Endodermal cell (in vitro differentiated cells): ENCODE data around the gene ST3GAL4. TPM values are rescaled to one million over a fixed set of nuclear protein-coding genes. Genes with fewer than 3 reads are reported as not detected.
A peak's percentile ranks its signal among the peaks of the same experiment; 100 is the strongest.
"Not testable (repeated sequence)": the region's sequence is repeated elsewhere in the genome, so short reads cannot be mapped to it uniquely, and the experiment has no call there.

Source experiments
- DNase-seq: peaks from one replicate; pipeline ENCODE4 v3.0.0-alpha.2; 2017
- H3K27ac ChIP-seq: 2 replicates; pipeline ENCODE4 v1.5.1; 2013; ENCODE audit warnings: mild to moderate bottlenecking, low read depth, low read length, moderate library complexity
- H3K27me3 ChIP-seq: 2 replicates; pipeline ENCODE4 v1.6.1; 2013; ENCODE audit warnings: mild to moderate bottlenecking, low read length, moderate library complexity; ENCODE audit not compliant: insufficient read depth, control insufficient read depth, poor library complexity, severe bottlenecking
- H3K36me3 ChIP-seq: 2 replicates; pipeline ENCODE4 v1.7.0; 2013; ENCODE audit warnings: mild to moderate bottlenecking, low read length, moderate library complexity; ENCODE audit not compliant: control insufficient read depth, insufficient read depth
- H3K4me1 ChIP-seq: one replicate; pipeline ENCODE4 v1.7.0; 2013; ENCODE audit warnings: low read length; ENCODE audit not compliant: control insufficient read depth, insufficient read depth
- H3K4me3 ChIP-seq: 2 replicates; pipeline ENCODE4 v1.5.1; 2013; ENCODE audit warnings: mild to moderate bottlenecking, low read length, moderate library complexity
- H3K9ac ChIP-seq: 2 replicates; pipeline ENCODE4 v1.6.1; 2013; ENCODE audit warnings: mild to moderate bottlenecking, low read length, moderate library complexity; ENCODE audit not compliant: poor library complexity, severe bottlenecking; ENCODE audit errors: extremely low read depth
- H3K9me3 ChIP-seq: 2 replicates; pipeline ENCODE4 v1.6.1; 2013; ENCODE audit warnings: mild to moderate bottlenecking, low read length, moderate library complexity; ENCODE audit not compliant: control insufficient read depth
- H3K27ac Mint-ChIP-seq: 2 replicates; pipeline ENCODE4 v1.8.0; 2020; ENCODE audit warnings: mixed read lengths
- H3K27me3 Mint-ChIP-seq: 2 replicates; pipeline ENCODE4 v1.8.0; 2021; ENCODE audit warnings: mild to moderate bottlenecking, mixed read lengths; ENCODE audit not compliant: insufficient read depth
- H3K36me3 Mint-ChIP-seq: 2 replicates; pipeline ENCODE4 v1.8.0; 2020; ENCODE audit warnings: low read depth, mixed read lengths
- H3K4me1 Mint-ChIP-seq: 2 replicates; pipeline ENCODE4 v1.8.0; 2020; ENCODE audit warnings: mixed read lengths
- H3K4me3 Mint-ChIP-seq: 2 replicates; pipeline ENCODE4 v1.8.0; 2020; ENCODE audit warnings: mild to moderate bottlenecking, moderate library complexity, mixed read lengths
- H3K9me3 Mint-ChIP-seq: 2 replicates; pipeline ENCODE4 v1.8.0; 2020; ENCODE audit warnings: mild to moderate bottlenecking, mixed read lengths
- WGBS, 2 experiments: methylation state at CpG; one replicate each; pipeline versions ENCODE4 v1.1.5 to v1.1.7; 2013; ENCODE audit warnings: missing lambda C conversion rate in 2 of 2, mixed read lengths in 1 of 2; ENCODE audit not compliant: insufficient coverage in 1 of 2, insufficient read length in 1 of 2; 5-methylcytosine and 5-hydroxymethylcytosine counted together
- total RNA-seq, 2 donors: library from RNA; stranded (reverse); fragmentation: NEBNext Ultra II Directional in 1 of 2; extraction: Animal tissue kit (Norgen Biotek cat#: 25700) in 1 of 2; gene quantifications; 2 replicates in 1 of 2; 3 replicates in 1 of 2; pipeline ENCODE4 v1.2.1, GENCODE V29; 2021
- TF ChIP-seq, protein P1 (sequence below): fragments of 200-600 bp; sonication (generic); conservative IDR thresholded peaks from 2 replicates; pipeline ENCODE4 v1.5.0; 2021; ENCODE audit warnings: antibody characterized with exemption, mild to moderate bottlenecking

ST3GAL4 gene
- total RNA-seq, 2 donors from 2014 or later = 16.5 to 21.5 TPM

DNA sequence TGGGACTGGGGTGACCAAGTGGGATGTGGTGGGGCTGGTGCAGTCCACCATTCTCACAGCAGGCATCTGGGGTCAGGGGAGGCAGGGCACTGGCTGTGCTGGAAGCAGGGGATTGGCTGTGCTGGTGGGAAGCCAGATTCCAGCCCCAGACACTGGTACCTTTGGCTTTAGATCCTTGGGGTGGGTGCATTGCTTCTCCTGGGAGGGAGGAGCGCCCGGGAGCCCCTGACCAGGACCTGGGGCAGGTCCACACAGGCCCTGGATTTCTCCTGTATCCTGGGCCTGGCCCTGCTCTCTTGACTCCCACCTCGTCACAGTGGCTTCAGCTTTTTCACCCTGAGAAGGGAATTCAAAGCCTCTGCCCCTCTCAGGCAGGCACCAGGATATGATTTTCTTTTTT is 38.5 kb downstream of the ST3GAL4 start:
- Histone ChIP-seq H3K36me3 (no peaks in the 10 kb centered on the region), H3K27me3 (no peaks in the 10 kb centered on the region), H3K9me3 (no peaks in the 10 kb centered on the region), H3K9ac (no peak overlapping the region), H3K4me3 (no peak overlapping the region), H3K4me1 (no peaks in the 10 kb centered on the region), H3K27ac (no peak overlapping the region)
- no peaks in the 10 kb centered on the region for H3K27me3 Mint-ChIP-seq
- WGBS, 2 experiments = 83 to 90% methylated on average over 1 to 3 of the region's 3 CpGs
- no peaks in the 10 kb centered on the region for H3K9me3 Mint-ChIP-seq
- no peak overlapping the region for H3K4me3 Mint-ChIP-seq
- H3K36me3 Mint-ChIP-seq = no peaks in the 10 kb centered on the region
- H3K27ac Mint-ChIP-seq = peak overlapping the region; percentile 17
- no peak for DNase-seq
- TF ChIP-seq, protein P1, sequence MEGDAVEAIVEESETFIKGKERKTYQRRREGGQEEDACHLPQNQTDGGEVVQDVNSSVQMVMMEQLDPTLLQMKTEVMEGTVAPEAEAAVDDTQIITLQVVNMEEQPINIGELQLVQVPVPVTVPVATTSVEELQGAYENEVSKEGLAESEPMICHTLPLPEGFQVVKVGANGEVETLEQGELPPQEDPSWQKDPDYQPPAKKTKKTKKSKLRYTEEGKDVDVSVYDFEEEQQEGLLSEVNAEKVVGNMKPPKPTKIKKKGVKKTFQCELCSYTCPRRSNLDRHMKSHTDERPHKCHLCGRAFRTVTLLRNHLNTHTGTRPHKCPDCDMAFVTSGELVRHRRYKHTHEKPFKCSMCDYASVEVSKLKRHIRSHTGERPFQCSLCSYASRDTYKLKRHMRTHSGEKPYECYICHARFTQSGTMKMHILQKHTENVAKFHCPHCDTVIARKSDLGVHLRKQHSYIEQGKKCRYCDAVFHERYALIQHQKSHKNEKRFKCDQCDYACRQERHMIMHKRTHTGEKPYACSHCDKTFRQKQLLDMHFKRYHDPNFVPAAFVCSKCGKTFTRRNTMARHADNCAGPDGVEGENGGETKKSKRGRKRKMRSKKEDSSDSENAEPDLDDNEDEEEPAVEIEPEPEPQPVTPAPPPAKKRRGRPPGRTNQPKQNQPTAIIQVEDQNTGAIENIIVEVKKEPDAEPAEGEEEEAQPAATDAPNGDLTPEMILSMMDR = no peak
- peaks cover 7% of the 10 kb centered on the region for H3K4me1 Mint-ChIP-seq

DNA sequence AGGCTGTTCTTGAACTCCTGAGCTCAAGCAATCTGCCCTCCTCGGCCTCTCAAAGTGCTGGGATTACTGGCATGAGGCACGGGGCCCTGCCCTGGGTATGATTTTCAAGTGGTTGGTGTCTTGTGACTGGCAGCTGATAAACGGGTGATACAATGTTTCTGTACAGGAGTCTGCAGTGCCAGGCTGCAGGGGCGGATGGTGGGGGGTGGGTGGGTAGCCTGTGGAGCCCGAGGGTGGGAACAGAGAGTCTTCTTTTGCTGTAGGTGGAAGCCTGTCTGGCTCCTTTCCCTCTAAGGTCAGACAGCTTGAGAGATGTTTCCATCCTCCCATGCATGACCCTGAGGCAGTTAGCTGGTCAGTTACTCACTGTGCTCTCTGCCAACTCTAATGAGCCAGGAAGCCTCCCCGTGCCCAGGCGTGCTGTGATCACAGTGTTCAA is 39.2 kb downstream of the ST3GAL4 start:
- H3K36me3 Mint-ChIP-seq, H3K27ac Mint-ChIP-seq: not testable (repeated sequence)

DNA sequence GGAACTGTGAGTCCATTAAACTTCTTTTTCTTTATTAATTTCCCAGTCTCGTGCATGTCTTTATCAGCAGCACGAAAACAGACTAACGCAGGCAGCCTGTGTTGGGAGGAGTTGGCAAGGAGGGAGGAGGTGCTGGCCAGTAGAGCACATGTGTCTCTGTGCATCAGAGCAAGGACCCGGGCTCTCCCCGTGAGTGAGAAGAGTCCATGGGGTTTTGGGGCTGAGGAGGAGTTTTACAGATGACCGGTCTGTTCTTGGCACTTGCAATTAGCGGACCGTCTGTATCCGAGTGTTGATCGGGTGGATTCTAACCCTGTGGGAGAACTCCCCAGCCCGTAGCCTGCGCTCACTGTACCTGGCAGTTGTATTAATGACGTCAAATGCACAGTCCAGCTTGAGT is 40.3 kb downstream of the ST3GAL4 start:
- WGBS, 2 experiments = 93 to 100% methylated on average over 4 to 5 of the region's 13 CpGs
- H3K36me3 ChIP-seq, H3K27me3 ChIP-seq, DNase-seq, H3K27ac Mint-ChIP-seq, H3K36me3 Mint-ChIP-seq, H3K27me3 Mint-ChIP-seq, H3K4me1 ChIP-seq, H3K9ac ChIP-seq, H3K27ac ChIP-seq, H3K4me3 Mint-ChIP-seq, H3K9me3 ChIP-seq, H3K9me3 Mint-ChIP-seq, H3K4me3 ChIP-seq, H3K4me1 Mint-ChIP-seq: not testable (repeated sequence)

More for the DNA sequence above, 39.2 kb downstream of the ST3GAL4 start:
- H3K27ac ChIP-seq, H3K4me1 Mint-ChIP-seq, H3K9me3 Mint-ChIP-seq, H3K9ac ChIP-seq, H3K27me3 ChIP-seq, H3K4me3 ChIP-seq, H3K4me3 Mint-ChIP-seq, H3K27me3 Mint-ChIP-seq, H3K9me3 ChIP-seq, H3K4me1 ChIP-seq, DNase-seq, H3K36me3 ChIP-seq: not testable (repeated sequence)
- 94 to 96% methylated on average over 2 to 7 of the region's 7 CpGs for WGBS, 2 experiments

GRCh38 chr11:126396266-126396665 is 40.8 kb downstream of the ST3GAL4 start:
- H3K4me1 Mint-ChIP-seq, H3K9me3 ChIP-seq, H3K4me1 ChIP-seq, H3K4me3 ChIP-seq, H3K36me3 ChIP-seq, H3K27ac Mint-ChIP-seq, H3K27me3 ChIP-seq, H3K36me3 Mint-ChIP-seq, H3K4me3 Mint-ChIP-seq, H3K9ac ChIP-seq, DNase-seq, H3K27me3 Mint-ChIP-seq, H3K27ac ChIP-seq, H3K9me3 Mint-ChIP-seq: not testable (repeated sequence)
- WGBS, 2 experiments = 93% methylated on average over 2 to 15 of the region's 15 CpGs
